Fibroblast of peridontal ligament (primary cell): ENCODE results near the gene NDUFAF5.
A peak's percentile ranks its signal among the peaks of the same experiment; 100 is the strongest.

Source experiments
- DNase-seq: peaks from one replicate; pipeline ENCODE4 v3.0.0-alpha.2; 2010; ENCODE audit errors: extremely low read depth

Gene NDUFAF5

GRCh38 chr20:13777171-13777601, 7.6 kb upstream of the NDUFAF5 start:
- peak; percentile 28 for DNase-seq

DNA sequence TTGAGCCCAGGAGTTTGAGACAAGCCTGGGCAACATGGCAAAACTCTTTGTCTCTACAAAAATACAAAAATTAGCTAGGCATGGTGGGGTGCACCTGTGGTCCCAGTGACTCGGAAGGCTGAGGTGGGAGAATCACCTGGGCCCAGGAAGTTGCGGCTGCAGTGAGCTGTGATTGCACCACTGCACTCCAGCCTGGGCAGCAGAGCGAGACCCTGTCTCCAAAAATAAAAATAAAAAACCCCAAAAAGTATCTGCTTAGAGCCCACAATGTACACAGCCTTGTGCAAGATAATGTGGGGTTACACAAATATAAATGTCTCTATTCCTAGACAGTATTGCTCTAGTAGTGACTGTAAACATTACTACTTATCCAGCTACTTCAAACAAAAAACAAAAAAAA, 6.0 kb upstream of the NDUFAF5 start:
- DNase-seq: no peak

DNA sequence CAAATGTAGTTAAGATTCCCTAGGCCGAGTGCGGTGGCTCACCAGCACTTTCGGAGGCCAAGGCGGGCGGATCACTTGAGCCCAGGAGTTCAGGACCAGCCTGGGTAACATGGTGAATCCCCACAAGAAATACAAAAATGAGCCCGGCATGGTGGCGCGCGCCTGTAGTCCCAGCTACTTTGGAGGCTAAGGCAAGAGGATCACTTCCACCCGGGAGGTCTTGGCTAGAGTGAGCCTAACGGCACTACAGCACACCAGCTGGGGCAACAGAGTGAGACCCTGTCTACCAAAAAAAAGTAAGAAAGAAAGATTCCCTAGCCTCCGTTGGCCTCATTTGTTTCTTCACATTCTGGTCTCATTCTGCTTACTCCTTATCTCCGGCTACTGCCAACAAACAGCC, 1.3 kb upstream of the NDUFAF5 start:
- DNase-seq: no peak

GRCh38 chr20:13784271-13784892, 446 bp upstream of the NDUFAF5 start:
- DNase-seq: no peak

DNA sequence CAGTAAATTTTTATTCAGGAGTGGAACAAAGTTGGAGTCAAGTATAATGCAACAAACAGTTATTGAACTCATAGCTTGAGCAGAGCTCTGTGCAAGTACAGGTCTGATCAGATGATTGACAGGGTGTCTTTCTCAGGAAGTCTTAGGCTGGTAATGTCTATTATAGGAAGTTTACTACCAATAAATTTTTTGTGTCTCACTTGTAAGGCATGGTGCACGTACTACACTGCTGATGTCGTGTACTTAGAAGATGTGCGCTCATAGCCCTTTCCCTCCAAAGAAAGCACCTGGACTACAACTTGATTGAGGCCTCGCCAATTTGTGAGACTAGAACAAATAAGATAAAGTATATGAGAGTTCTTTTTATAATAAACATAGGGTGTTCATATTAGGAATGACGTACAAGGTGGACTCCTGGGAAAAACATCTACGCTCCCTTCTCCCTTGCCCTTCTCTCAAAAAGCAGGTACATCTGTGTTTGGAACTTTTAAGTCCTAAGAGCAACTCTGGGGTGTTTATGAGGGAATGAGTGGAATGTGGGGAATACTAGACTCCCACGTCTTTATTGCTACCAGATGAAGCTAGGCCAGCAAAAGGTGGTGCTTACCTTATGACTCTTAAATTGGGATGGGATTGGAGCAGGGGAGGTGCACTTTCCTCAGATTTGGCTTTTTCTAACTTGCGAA, 1.5 kb downstream of the NDUFAF5 start:
- DNase-seq: no peak

GRCh38 chr20:13788167-13788834, 3.5 kb downstream of the NDUFAF5 start:
- peak; percentile 67 for DNase-seq

DNA sequence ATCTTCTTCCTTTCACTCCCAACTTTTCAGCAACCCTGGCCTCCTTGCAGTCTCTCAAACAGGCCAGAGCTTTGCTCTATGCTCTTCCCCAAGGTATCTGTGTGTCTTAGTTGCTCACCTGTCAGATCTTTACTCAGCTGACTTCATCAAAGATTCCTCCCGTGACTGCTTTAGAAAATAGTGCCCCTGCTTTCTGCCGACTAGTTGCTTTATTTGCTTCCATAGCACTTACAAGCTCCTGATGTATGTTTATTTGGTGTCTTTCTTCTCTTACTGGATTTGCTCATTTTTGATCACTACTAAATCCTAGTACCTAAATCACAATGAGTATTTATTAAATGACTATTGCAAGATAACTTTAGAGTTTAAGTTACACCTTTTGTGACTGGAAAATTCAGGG, 5.9 kb downstream of the NDUFAF5 start:
- DNase-seq: no peak

DNA sequence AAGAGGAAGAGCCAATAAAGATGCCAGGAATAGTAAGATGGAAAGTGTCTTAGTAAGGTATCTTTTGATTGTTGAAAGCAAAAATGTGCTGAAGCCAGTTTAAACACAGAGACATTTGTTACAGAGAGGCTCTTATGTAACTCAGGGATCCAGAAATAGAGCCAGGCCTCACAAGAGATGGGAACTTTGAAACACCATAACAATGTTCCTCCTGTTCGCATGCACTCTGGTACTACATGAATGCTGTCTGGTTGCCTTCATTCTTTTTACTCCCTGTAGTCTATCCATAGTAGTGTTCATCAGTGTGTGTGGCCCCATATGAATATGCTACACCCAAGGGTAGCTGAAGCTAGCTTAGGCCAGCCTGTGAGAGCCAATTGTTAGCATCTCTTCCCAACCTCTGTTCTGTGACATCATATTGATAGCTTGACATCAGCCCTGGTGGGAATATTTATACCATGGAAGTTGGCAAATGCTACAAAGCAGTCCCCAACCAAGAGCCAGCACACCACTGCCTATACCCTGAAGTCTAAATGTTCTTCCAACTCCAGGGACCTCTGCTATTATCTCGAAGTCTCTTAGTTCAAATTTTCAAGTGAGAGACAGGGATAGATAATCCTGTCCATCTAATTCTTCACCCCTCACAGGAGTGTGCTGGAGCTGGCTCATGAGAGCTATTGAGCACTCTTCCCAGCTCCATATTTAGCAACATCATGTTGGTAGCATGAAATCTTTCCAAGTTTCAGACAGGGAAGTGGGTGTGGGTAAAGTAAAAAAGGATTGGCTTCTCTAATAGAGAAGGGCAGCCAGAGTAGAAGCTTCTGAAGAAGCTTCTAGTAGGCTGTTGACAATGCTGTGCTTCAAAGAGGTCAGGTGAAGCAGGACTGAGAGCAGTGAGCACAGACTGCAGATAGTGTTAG, 7.0 kb downstream of the NDUFAF5 start:
- DNase-seq: no peak

DNA sequence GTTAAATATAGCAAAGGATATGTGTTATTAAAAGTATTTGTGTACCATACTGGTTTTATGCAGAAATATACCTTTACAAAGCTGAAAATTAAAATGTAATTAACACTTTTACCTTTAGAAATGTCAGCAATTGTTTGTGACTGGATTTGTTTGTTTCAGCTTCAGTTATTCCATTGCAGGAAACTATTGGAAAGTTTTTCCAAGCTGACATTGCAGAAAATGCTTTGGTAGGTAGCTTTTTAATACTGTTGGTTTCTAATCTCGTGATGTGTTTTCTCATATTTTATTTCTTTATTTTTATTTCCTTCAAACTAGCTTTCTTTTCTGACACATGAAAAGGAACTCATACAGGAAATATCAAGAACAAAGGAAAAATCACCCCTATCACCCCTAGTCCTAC, 8.2 kb downstream of the NDUFAF5 start:
- DNase-seq: no peak

DNA sequence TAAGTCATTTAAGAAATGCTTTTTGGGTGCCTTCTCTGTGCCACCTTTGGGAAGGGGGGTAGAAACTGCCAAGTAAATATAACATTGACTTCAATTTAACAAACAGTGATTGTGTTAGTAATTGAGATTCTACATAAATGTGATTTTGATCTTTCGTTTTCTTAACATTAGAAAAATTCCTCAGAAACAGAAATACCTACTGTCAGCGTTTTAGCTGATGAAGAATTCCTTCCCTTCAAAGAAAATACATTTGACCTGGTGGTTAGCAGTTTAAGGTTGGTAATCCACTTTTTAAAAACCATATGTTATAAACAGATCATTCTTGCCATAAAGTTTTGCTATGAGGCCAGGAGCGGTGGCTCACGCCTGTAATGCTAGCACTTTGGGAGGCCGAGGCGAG, 9.8 kb downstream of the NDUFAF5 start:
- no peak for DNase-seq

GRCh38 chr20:13799040-13799439, 14.2 kb downstream of the NDUFAF5 start:
- no peak for DNase-seq

DNA sequence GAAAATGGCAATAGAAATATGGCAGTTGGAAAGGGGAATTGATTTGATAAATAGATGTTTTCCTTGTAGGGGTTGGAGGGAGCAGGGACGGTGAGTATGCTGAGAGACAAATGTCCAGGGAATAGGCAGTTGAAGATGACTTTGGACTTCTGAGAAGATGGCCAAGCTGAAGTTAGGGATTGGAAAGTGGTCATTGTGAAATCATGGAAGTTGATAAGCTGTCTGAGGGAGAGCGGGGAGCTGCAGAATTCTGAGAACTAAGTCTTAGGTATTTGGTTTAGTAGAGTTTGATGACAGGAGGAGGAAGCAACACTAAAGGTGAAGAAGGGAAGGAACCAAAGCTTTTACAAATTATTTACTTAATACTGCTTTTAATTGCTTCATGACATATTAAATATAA, 15.1 kb downstream of the NDUFAF5 start:
- DNase-seq: no peak

DNA sequence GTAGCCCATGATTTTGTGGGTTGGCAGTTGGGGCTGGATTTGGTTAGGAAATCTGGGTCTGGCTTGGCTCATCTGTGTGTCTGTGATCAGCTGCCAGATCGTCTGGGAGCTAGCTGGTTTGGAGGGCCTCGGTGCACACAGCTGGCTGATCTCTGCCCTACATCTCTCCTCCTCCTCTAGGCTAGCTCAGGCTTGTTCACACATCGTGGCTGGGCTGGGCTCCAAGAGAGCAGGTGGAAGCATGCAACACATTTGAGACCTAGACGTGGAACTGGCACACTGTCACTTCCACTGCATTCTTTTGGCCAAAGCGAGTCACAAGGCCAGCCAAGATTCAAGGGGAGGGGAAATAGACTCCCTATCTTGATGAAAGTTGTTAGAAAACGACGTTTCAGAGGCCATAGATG, 15.9 kb downstream of the NDUFAF5 start:
- peak; percentile 95 for DNase-seq

DNA sequence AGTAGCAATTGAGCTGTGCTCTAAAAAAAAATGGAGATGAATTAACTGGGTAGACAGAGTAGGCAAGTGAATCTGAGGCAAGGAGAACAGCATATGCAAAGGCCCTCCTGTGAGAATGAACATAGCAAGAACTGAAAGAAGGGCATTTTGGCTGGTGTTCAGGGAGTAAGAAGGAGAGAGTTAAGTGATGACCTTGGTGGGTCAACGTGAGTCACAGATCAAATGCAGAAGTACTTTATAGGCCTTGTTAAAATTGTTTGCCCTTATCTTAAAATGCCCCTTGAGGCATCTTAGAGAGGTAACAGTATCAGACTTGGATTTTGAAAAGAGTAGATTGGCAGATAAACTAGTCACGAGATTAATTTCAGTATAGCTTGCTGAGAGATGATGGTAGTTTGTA, 24.5 kb downstream of the NDUFAF5 start:
- DNase-seq: no peak

DNA sequence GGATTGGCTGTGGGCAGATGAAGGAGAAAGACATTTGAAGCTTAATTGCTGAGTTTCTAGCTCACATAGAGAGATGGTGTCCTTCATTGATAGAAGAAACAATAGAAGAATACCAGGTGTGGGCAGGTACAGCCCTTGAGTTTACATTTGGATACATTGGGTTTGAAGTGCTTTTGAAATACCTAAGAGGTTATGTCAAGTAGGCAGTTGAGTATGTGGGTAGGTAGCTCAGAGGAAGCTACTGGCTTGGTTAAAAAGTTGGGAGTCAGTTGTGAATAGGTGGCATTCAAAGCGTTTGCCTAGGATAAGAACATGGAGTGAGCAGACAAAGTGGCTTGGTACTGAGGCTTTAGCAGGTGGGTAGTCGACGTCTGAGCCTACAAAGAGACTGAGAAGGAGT, 25.0 kb downstream of the NDUFAF5 start:
- no peak for DNase-seq

DNA sequence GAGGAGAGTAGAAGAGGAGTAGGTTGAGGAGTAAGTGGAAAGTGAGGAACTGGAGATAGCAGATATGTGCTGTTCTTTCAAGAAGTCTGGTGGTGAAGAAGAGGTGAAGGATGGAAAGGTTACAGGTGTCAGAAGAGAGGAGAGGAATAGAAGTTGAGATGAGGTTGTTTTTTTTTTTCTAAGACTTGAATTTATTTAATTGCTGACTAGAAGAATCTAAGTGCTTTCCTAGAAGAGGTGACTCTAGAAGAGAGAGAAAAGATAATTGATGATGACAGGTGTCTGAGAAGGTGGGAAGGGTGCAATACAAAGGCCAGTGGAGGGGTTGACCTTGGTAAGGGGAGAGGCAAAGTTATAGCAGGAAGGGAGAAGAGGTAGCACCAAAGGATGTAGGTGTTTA, 25.6 kb downstream of the NDUFAF5 start:
- no peak for DNase-seq

GRCh38 chr20:13813910-13814309, 29.1 kb downstream of the NDUFAF5 start:
- no peak for DNase-seq

DNA sequence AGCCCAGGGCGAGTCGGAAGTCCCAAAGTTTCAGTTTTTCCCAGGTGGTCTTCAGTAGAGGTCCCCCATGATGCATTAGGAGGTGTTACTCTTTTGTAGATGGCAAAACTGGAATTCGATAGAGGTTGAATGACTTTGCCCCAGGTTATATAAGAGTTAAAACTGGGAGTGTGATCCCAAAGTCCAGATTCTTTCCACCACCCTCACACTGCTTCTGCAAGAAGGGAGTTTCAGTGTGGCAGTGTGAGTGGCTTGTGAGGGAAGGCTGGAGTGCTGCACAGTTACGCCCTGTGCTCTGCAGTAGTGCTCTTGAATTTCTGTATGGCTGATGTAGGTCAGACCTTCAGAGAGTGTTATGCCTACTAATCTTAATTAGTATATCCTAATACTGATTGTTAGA, 29.8 kb downstream of the NDUFAF5 start:
- no peak for DNase-seq

GRCh38 chr20:13816757-13817156, 31.9 kb downstream of the NDUFAF5 start:
- no peak for DNase-seq

DNA sequence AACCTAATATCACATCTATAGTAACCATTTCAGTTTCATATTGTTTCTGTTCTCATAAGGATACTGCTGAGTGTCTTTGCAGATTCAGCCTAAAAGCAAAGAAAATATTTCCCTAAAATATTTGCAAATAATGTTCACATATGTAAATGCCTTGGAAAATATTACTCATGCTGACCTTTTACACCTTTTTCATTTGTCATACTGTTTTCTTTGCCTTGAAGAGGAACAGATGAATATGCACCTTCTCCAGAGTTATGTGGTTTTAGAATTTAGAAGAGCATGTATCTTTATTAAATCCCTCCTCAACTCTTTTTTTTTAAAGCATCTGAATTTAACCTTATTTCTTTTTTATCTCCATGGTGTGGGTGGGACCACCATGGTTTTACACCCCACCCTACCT, 32.5 kb downstream of the NDUFAF5 start:
- DNase-seq: no peak

- DNase-seq: peak; percentile 64
Observed at GRCh38 chr20:13819885-13820645, 35.2 kb downstream of the NDUFAF5 start.
